HG03460 (cell line): ENCODE data around the gene YPEL5.
"Not testable (repeated sequence)": the region's sequence is repeated elsewhere in the genome, so short reads cannot be mapped to it uniquely, and the experiment has no call there.

Source experiments
- ATAC-seq: cut with Tn5 transposase; IDR thresholded peaks from one replicate; pipeline ENCODE4 v1.9.1; 2021; ENCODE audit not compliant: unreplicated experiment

Gene YPEL5

GRCh38 chr2:30136764-30137444 is 9.9 kb upstream of the YPEL5 start:
- ATAC-seq, result no peak

DNA sequence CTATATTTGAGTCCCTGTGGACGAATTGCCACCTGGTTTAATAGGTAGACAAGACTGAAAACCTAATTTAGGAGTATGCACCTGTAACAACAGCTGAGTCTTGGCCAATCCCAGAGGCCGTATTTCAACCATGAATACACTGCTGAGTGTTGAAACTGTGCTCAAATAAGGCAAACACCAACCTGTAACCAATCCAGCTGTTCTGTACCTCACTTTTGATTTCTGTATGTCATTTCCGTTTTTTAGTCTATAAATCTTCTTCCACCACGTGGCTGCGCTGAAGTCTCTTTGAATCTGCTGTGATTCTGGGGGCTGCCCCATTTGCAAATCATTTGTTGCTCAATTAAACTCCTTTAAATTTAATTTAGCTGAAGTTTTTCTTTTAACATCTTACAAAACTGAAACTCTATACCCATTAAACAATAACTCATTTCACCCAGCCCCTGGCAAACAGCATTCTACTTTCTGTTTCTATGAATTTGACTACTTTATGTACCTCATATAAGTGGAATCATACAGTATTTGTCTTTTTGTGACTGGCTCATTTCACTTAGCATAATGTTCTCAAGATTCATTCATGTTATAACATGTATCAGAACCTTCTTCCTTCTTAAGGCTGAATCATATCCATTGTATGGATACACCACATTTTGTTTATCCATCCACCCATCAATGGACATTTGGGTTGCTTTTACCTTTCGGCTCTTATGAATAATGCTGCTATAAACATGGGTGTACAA is 7.5 kb upstream of the YPEL5 start:
- ATAC-seq, result peak; percentile 78

GRCh38 chr2:30141136-30141535 is 5.7 kb upstream of the YPEL5 start:
- no peak for ATAC-seq

DNA sequence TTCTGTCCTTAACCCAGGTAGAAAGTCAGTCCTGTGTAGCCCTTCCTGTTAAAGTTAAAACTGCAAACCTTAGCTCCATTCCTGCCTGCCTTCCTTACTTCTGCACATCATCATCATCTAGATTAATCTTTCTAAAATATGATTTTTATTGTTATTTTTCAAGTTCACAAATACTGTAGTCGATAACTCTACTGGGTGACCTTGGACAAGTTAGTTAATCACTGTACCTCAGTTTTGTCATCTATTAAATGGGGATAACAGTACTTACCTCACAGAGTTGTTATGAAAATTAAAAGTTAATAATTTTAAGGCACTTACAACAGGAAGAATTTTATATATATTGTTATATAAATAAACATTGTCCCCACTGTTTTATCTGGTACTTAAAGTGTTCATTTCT is 2.5 kb upstream of the YPEL5 start:
- ATAC-seq, result no peak

DNA sequence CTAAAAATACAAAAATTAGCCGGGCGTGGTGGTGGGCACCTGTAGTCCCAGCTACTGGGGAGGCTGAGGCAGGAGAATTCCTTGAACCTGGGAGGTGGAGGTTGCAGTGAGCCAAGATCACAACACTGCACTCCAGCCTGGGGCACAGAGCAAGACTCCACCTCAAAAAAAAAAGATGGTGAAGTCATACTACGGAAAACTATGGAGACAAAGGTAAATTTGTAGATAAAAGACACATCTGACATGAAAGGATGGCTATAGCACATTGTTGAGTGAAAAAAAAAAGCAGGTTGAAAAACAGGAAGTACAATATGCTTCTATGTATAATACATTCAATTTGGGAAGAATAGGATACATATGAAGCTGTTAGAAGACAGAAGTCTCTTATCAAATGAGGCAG is 1.9 kb upstream of the YPEL5 start:
- ATAC-seq, result not testable (repeated sequence)

GRCh38 chr2:30145826-30146336 is 926 bp upstream of the YPEL5 start:
- no peak for ATAC-seq

- peak; percentile 0 for ATAC-seq
Observed at GRCh38 chr2:30147196-30147714, 448 bp downstream of the YPEL5 start.

- peak; percentile 26 for ATAC-seq
Observed at GRCh38 chr2:30147715-30148610, 1.2 kb downstream of the YPEL5 start.

GRCh38 chr2:30148850-30149249 is 2.0 kb downstream of the YPEL5 start:
- ATAC-seq, result no peak

DNA sequence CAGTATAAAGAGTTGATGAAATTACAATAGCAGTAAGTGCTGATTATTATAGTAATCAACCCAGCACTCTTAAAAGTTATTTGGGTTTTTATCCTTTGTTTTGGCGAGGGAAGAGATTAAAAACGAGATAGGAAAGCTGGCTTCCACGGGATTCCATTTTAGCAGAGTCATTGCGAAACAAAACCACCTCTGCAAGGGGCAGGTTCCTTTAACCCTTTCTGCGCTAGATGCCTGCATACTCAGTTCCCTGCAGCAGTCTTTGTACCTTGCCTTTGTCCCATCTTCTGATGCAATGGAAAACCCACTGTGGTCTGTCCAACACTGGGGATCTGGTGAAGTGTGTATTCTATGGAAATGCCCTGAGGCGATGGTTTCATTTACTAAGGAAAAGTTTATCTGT is 2.7 kb downstream of the YPEL5 start:
- ATAC-seq, result no peak

DNA sequence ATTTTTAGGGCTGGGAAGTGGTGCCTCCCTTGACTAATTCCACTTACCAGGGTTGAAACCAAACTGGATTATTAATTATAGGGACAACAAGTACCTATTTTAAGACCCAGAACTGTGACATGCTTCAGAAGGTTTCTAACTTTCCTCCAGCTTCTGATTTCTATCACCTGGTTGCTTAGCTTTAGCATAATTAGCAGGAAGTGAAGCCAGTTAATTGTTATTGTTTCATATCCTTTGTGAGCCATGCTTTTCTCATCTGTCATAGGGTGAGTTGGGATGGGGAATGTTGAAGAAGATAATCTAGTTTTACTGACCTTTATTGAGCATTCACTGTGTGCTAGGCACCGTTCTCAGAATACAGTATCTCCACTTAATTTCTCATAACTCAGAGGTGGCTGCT is 3.2 kb downstream of the YPEL5 start:
- no peak for ATAC-seq

GRCh38 chr2:30150786-30151185 is 4.0 kb downstream of the YPEL5 start:
- ATAC-seq, result no peak

DNA sequence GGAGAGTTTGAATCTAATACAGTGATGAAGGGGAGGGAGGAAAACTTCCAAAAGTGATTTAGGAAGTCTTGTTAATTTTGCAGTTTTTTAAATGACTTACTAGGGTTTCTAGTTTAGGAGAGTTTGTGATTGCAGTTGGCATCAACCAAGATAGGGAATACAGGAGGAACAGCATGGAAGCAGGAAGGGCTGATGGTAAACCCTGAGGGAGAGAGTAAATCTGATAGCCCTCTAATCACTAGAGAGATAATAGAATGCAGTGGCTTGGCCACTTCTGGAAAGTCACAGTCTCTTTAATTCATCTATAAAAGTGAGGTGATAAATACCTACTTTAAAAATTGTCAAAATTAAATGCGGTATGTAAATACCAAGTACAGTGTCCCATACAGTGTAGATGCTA is 5.6 kb downstream of the YPEL5 start:
- ATAC-seq, result no peak

- ATAC-seq, result no peak
Observed at GRCh38 chr2:30155202-30155601, 8.4 kb downstream of the YPEL5 start.

DNA sequence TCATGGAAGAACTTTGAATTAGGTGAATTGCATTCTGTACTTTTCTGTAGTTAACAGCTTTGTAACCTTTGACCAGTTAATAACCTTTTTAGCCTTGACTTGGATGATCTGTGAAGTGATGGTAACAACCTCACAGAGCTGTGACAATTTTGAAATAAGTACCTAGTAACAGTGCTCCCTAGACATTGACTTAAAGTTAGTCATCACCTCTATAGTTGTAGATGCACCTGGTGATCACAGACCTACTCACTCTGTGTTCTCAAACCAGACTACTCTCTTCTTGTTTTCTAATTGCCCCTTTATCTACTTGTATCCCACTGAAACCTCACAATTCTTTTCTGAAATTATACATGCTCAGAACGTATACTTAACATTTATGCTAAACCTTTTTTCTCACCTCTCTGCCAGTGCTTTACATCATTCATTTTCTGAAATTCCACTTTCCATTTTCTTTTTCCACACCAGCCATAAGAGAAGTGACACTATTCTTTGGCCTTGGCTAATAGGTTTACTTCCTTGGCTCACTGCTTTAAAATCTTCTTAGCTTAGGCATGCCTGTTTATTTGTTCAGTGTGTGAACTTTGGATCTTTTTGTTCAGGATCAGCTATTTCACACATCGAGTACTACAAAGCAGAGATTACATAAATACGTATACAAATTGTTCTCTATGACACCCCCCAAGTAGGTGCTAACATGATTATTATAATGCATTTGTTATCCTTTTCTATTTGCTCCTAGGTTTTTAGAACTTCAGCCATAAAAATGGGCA is 9.3 kb downstream of the YPEL5 start:
- no peak for ATAC-seq

- ATAC-seq, result no peak
Observed at GRCh38 chr2:30157616-30158015, 10.8 kb downstream of the YPEL5 start.

DNA sequence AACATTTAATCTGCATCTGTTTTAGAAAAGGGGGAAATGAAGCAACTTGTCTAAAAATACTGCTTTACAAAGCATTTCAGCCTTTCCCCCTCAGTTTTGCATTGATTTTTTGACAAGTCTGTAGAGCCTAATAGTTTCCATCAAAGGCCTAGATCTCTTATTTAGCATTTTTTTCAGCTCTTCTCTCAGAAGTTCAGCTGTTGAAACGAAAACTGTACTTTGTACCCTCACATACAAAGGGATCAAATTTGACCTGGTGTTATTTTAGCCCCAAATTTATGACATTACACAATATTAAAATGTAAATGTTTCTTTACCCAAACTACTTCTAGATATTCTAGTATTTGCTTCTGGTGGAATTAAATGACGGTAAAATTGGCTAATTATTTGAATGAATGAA is 13.0 kb downstream of the YPEL5 start:
- no peak for ATAC-seq

DNA sequence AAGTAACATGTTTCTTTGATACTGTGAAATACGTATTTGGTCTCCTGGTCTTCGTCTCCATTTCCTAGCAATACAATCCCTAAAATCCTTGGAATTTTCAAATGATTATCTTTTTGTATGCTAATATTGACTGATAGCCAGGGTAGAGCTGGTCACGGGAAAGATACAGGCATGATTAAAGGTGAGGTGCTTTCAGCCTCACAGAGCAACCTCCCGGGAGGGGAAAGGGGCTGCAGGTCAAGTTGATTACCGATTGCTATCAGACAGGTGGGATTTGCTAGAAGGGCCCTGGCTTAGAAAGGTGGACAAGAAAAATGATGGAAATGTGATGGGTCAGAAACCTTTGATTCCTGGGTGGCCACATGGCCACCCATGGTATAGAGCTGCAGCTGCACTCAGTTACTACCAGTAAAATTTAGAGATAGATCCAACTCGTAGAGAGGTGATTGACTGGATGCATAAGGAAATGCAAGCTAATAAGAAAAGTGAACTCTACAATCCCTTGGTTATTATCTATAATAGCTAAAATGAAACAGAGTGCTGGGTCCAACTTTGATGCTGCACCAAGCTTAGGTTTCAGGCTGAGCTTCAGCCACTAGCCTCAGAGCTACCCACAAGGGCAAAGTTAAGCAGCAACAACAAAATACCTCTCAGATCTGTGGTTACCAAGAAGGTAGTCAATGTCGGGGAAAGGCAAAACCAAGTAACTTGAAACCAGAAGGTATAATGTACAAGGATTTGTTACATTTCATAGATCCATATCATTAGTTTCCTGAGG is 15.3 kb downstream of the YPEL5 start:
- no peak for ATAC-seq

DNA sequence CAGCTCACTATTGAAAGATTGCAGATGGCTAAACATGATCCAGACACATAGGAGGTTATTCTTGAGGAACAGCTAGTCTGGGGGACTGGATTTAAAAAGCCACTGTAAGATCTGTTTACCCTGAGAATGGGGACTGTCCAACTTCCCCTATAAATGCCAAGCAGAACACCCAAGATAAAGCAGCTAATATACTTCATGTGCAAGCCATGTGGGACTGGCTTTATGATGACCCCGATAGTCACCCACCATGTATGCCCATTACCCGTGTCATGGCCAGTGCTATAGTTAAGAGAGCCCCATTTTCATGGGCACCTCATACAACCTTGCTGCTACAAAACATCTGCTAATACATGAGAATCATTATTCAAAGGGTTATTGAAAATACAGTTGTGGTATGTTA is 16.0 kb downstream of the YPEL5 start:
- no peak for ATAC-seq
